Mucosa of stomach (tissue), 1 donor: ENCODE measurements around the gene TLE4.
"Not testable (repeated sequence)": the region's sequence is repeated elsewhere in the genome, so short reads cannot be mapped to it uniquely, and the experiment has no call there.

Source experiments
- H3K27me3 ChIP-seq: one replicate; pipeline ENCODE4 v1.7.0; 2013; ENCODE audit warnings: mild to moderate bottlenecking, low read length; ENCODE audit not compliant: control insufficient read depth, insufficient read depth
- H3K36me3 ChIP-seq: one replicate; pipeline ENCODE4 v1.7.0; 2013; ENCODE audit warnings: low read length; ENCODE audit not compliant: control insufficient read depth, insufficient read depth
- H3K4me1 ChIP-seq: one replicate; pipeline ENCODE4 v1.7.0; 2013; ENCODE audit warnings: mild to moderate bottlenecking, low read length; ENCODE audit not compliant: control insufficient read depth, insufficient read depth
- H3K4me3 ChIP-seq: one replicate; pipeline ENCODE4 v1.7.0; 2013; ENCODE audit warnings: low read length
- H3K9ac ChIP-seq: one replicate; pipeline ENCODE4 v1.7.0; 2013; ENCODE audit warnings: mild to moderate bottlenecking, low read length, moderate library complexity
- H3K9me3 ChIP-seq: one replicate; pipeline ENCODE4 v1.7.0; 2013; ENCODE audit warnings: mild to moderate bottlenecking, low read length, moderate library complexity; ENCODE audit not compliant: control insufficient read depth
- donor health status: Pancreatic carcinoma.

TLE4 gene

DNA sequence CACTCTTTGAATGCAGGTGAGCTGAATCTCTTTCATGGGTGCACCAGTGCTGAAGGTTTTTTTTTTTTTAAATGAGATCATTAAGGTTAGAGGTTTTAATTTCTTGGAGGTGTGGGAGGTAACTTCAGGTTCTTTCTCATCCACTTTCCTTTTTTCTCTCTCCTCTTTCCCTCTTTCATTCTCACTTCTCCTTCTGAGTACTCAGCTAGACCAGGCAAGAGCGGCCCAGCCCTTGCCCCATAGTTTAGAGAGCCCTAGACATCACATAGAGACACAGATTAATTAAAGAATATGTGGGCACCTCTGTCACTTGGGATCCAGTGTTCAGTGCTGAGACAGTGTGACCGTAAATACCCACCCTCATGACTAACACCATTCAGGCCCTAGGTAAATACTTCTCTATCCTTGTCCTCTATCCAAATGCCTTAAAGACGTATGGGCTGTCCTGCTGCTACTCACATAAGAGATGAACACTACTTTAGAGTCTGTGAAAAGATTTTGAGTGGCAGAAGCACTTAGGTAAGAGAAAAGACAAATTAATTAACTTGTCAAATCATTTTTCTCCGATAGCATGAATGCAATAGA, 174.1 kb downstream of the TLE4 start:
- H3K27me3 ChIP-seq = no peaks in the 10 kb centered on the region
- H3K36me3 ChIP-seq = no peaks in the 10 kb centered on the region
- H3K4me1 ChIP-seq = no peaks in the 10 kb centered on the region
- no peak overlapping the region for H3K9ac ChIP-seq
- H3K4me3 ChIP-seq = no peak overlapping the region
- H3K9me3 ChIP-seq = no peaks in the 10 kb centered on the region

DNA sequence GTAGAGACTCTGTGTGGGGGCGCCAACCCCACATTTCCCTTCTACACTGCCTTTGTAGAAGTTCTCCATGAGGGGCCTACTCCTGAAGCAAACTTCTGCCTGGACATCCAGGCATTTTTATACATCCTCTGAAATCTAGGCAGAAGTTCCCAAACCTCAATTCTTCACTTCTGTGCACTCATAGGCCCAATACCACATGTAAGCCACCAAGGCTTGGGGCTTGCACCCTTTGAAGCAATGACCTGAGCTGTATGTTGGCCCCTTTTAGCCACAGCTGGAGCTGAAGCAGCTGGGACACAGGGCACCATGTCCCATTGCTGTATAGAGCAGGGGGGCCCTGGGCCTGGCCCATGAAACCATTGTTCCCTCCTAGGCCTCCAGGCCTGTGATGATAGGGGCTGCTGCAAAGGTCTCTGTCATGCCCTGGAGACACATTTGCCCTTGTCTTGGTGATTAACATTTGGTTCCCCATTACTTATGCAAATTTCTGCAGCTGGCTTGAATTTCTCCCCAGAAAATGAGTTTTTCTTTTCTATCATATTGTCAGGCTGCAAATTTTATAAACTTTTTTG, 180.2 kb downstream of the TLE4 start:
- not testable (repeated sequence) for H3K9me3 ChIP-seq

DNA sequence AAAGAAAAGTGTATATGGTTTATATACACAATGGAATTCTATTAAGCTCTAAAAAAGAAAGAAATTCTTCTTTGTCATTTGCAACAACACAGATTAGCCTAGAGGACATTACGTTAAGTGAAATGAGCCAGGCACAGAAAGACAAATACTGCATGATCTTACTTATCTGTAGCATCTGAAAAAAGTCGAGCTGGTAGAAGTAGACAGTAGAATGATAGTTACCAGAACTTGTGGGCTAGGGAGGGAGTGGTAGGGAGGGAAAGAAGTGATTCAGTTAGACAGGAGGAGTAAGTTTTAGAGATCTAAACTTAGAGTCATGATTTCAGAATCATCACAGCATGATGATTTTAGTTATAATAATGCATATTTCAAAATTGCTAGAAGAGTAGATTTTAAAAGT, 184.6 kb downstream of the TLE4 start:
- Histone ChIP-seq H3K9ac (no peak overlapping the region), H3K4me3 (no peak overlapping the region), H3K4me1 (no peaks in the 10 kb centered on the region), H3K36me3 (no peaks in the 10 kb centered on the region), H3K9me3 (no peaks in the 10 kb centered on the region), H3K27me3 (no peaks in the 10 kb centered on the region)

More for the DNA sequence above, 180.2 kb downstream of the TLE4 start:
- H3K27me3 ChIP-seq, H3K9ac ChIP-seq, H3K4me3 ChIP-seq, H3K36me3 ChIP-seq, H3K4me1 ChIP-seq: not testable (repeated sequence)

DNA sequence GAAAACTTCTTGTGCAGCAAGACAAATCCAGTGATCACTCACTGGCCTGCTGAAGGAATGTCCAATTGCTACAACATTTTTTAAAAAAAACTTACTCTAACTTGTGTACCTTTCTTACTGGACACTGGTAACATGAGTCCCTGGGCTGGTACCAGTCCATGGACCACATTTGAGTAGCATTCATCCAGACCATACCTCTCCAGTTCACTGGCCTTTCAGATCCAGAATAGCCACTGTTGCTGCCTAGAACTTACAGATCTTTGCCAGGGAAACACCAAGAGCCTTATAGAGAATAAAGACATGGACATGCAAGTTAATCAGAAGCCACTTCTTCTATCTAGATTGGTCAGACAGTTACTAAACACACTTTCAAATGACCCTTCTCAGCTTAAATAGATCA, 185.3 kb downstream of the TLE4 start:
- no peak overlapping the region for H3K9ac ChIP-seq
- H3K4me3 ChIP-seq = no peak overlapping the region
- H3K27me3 ChIP-seq = no peaks in the 10 kb centered on the region
- H3K9me3 ChIP-seq = no peaks in the 10 kb centered on the region
- H3K4me1 ChIP-seq = no peaks in the 10 kb centered on the region
- no peaks in the 10 kb centered on the region for H3K36me3 ChIP-seq

GRCh38 chr9:79757881-79758669, 186.3 kb downstream of the TLE4 start:
- H3K4me3 ChIP-seq = no peak overlapping the region
- H3K9ac ChIP-seq = no peak overlapping the region
- no peaks in the 10 kb centered on the region for H3K9me3 ChIP-seq
- no peaks in the 10 kb centered on the region for H3K4me1 ChIP-seq
- H3K27me3 ChIP-seq = no peaks in the 10 kb centered on the region
- H3K36me3 ChIP-seq = no peaks in the 10 kb centered on the region

DNA sequence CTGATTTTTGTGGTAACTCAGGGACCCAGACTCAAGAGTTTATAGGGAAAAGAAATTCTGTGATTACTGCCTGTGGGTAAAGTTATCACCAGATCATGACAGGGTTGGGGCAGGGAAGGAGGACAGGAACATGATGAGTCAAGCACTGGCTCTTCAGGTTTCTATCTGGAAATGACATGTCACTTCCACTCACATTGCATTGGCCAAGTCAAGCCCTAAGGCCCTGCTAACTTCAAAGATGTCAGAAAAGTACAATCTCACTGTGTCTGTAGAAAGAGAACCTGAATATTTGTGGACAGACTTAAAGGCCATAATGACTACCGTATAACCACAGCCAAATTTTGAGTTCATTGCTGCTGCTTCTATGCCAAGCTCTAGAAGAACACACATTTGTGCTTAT, 187.7 kb downstream of the TLE4 start:
- Histone ChIP-seq H3K9ac (no peak overlapping the region), H3K9me3 (no peaks in the 10 kb centered on the region), H3K27me3 (no peaks in the 10 kb centered on the region), H3K36me3 (no peaks in the 10 kb centered on the region), H3K4me1 (no peaks in the 10 kb centered on the region), H3K4me3 (no peak overlapping the region)

- H3K4me3 ChIP-seq = no peak overlapping the region
Observed at GRCh38 chr9:79762070-79762469, 190.3 kb downstream of the TLE4 start.

DNA sequence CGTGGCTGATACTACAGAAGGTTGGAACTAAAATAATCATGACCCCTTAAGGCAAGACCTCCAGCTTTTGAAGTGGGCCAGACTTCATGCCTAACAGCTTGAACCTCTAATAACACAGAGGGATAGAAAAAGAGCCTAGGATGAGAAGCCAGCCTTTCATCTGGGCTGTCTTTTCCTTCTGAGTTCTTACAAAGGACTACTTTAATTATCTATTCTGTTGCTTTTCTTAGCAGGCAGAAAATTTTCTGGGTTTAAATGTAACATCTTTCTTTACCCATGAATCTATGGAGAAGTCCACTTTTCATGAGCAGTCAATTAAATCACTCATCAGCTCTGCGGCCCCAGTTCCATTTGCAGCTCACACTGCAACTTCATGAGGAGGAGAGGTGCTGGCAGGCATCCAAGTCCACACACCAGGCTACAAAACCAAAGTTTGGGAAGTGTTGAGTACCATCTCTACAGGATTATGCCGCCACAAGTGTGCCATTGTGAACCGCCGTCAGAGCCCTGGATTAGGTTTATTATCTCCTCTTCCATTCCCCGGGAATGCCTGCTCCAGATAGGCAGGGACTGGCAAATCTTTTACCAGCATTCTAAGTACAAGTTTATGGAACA, 192.0 kb downstream of the TLE4 start:
- Histone ChIP-seq H3K9ac (no peak overlapping the region), H3K4me1 (no peaks in the 10 kb centered on the region), H3K9me3 (no peaks in the 10 kb centered on the region), H3K27me3 (no peaks in the 10 kb centered on the region), H3K4me3 (no peak overlapping the region), H3K36me3 (no peaks in the 10 kb centered on the region)

More at GRCh38 chr9:79762070-79762469, 190.3 kb downstream of the TLE4 start:
- no peaks in the 10 kb centered on the region for H3K9me3 ChIP-seq
- no peak overlapping the region for H3K9ac ChIP-seq
- H3K4me1 ChIP-seq = no peaks in the 10 kb centered on the region
- no peaks in the 10 kb centered on the region for H3K27me3 ChIP-seq
- H3K36me3 ChIP-seq = no peaks in the 10 kb centered on the region

DNA sequence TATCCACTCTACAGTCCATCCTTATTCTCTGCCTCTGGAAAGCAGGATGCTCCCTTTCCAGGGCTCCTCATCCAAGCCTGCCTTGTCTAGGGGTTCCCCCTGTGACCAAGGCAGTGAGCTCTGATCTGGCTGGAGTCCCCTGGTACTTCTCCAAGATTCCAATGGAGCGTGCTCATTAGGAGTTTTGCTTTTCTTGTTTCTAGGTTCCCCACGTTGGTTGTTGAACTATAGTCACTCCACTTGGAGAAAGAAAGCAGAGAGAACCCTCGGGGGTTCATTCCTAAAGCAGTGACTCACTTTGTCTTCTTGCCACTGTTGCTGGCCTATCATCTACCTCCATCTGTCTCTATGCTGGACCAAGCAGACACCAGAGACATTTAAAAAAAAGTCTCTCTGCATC, 192.6 kb downstream of the TLE4 start:
- no peaks in the 10 kb centered on the region for H3K27me3 ChIP-seq
- no peaks in the 10 kb centered on the region for H3K4me1 ChIP-seq
- no peak overlapping the region for H3K9ac ChIP-seq
- H3K9me3 ChIP-seq = no peaks in the 10 kb centered on the region
- H3K36me3 ChIP-seq = no peaks in the 10 kb centered on the region
- no peak overlapping the region for H3K4me3 ChIP-seq

- Histone ChIP-seq H3K36me3 (no peaks in the 10 kb centered on the region), H3K4me1 (no peaks in the 10 kb centered on the region), H3K27me3 (peaks cover 4% of the 10 kb centered on the region), H3K9ac (no peak overlapping the region), H3K4me3 (no peak overlapping the region), H3K9me3 (no peaks in the 10 kb centered on the region)
Observed at GRCh38 chr9:79765466-79765865, 193.7 kb downstream of the TLE4 start.

DNA sequence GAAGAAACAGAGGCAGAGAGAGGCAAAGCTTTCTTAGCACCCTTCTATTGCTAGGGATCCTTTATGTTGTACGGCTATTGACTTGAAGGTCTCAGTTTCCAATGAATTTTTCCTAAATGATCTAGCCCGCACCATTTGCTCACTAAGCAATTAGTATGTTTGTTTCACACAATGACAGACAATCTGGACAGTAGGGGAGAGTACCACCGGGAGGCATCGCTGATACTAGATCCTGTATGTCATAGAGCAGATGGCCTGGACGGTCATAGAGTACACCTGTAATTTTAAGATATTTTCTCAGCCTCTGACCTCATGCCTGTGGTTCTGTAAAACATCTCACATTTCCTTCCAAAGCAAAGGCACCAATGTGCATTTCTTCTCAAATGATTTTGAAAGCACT, 194.3 kb downstream of the TLE4 start:
- no peak overlapping the region for H3K4me3 ChIP-seq
- no peaks in the 10 kb centered on the region for H3K4me1 ChIP-seq
- H3K36me3 ChIP-seq = no peaks in the 10 kb centered on the region
- peaks cover 4% of the 10 kb centered on the region for H3K27me3 ChIP-seq
- no peak overlapping the region for H3K9ac ChIP-seq
- no peaks in the 10 kb centered on the region for H3K9me3 ChIP-seq

DNA sequence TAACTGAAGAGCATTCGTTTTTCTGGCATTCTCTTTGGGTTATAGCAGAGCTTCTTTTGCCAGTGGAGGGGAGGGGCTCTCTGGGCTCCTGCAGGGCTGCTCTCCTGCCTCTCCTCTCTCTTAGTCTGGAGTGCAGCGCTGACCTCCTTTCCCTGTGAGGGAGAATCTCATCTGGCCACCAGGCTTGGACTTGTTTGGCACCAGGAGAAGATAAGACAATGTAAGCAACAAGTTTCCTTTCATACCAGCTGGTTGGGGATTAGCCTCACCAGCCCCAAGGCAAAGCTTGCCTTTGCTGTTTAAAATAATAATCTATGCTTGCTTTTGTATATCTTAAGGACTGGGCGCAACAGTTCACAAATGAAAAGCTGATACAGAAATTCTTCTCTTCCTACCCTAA, 196.4 kb downstream of the TLE4 start:
- Histone ChIP-seq H3K27me3 (peaks cover 4% of the 10 kb centered on the region), H3K36me3 (no peaks in the 10 kb centered on the region), H3K9ac (no peak overlapping the region), H3K9me3 (no peaks in the 10 kb centered on the region), H3K4me1 (no peaks in the 10 kb centered on the region), H3K4me3 (no peak overlapping the region)
